ENCODE data around the gene GREB1.

Gene GREB1

DNA sequence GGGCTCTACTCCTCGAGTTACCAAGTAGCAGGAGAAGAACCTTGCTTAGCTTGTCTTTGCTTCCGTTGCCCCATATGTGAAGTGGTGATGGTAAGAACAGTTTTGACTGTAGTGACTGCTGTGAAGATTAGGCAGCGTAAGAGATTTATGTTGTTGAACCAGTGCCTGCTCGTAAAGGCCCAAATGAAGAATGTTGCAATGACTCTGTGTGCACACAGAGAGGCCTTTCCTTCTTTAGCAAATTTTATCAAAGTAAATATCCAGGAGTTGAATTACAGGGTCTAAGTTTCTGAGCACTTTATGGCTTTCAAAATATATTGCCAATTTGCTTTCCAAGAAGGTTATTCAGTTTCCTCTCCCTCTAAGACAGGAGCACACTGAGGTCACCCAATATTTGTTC is 121.7 kb downstream of the GREB1 start:
- Histone ChIP-seq H3F3A (ENCODE audit: insufficient read depth, low read length) (no peaks in the 10 kb centered on the region), H3K27me3 (ENCODE audit: insufficient read depth, low read length) (no peaks in the 10 kb centered on the region), H3K36me3 (ENCODE audit: insufficient read depth, low read length) (no peaks in the 10 kb centered on the region), H3K9ac (ENCODE audit: low read length) (no peak overlapping the region), H3K4me2 (ENCODE audit: low read length) (no peak overlapping the region), H2AFZ (ENCODE audit: low read length) (no peak overlapping the region), H3K79me2 (ENCODE audit: insufficient read depth, low read length) (no peaks in the 10 kb centered on the region), H3K27ac (ENCODE audit: low read depth, low read length, poor library complexity, severe bottlenecking) (no peak overlapping the region), H3K9me2 (ENCODE audit: low read depth, low read length) (no peaks in the 10 kb centered on the region), H4K20me1 (ENCODE audit: insufficient read depth, low read length) (no peaks in the 10 kb centered on the region), H3K4me1 (ENCODE audit: insufficient read depth, low read length, severe bottlenecking) (no peaks in the 10 kb centered on the region), H3K9me3 (ENCODE audit: low read length) (no peaks in the 10 kb centered on the region), H3K4me3 (ENCODE audit: low read depth, low read length, poor library complexity, severe bottlenecking) (no peak overlapping the region)
- TF ChIP-seq, protein P1, sequence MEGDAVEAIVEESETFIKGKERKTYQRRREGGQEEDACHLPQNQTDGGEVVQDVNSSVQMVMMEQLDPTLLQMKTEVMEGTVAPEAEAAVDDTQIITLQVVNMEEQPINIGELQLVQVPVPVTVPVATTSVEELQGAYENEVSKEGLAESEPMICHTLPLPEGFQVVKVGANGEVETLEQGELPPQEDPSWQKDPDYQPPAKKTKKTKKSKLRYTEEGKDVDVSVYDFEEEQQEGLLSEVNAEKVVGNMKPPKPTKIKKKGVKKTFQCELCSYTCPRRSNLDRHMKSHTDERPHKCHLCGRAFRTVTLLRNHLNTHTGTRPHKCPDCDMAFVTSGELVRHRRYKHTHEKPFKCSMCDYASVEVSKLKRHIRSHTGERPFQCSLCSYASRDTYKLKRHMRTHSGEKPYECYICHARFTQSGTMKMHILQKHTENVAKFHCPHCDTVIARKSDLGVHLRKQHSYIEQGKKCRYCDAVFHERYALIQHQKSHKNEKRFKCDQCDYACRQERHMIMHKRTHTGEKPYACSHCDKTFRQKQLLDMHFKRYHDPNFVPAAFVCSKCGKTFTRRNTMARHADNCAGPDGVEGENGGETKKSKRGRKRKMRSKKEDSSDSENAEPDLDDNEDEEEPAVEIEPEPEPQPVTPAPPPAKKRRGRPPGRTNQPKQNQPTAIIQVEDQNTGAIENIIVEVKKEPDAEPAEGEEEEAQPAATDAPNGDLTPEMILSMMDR (IDR thresholded peaks at IDR 0.05; ENCODE audit: low read length): no peak
- no peak for TF ChIP-seq EZH2 (IDR thresholded peaks at IDR 0.05; ENCODE audit: borderline replicate concordance, low read length)

DNA sequence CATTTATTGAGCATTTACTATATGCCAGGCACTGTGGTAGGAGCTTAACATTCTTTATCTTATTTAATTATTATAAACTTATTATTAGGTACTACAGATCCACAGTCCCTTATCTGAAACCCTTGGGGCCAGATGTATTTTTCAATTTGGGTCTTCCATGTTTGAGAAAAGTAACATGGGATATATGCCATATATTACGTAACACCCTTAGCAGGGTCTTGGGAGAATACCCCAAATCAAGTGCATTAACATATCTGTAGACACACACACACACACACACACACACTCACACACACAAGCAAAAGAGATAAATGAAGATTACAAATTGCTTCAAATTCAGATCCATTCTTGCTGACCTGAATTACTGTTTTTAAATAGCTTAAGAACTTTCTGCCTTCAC is 122.4 kb downstream of the GREB1 start:
- Histone ChIP-seq H3K36me3 (ENCODE audit: insufficient read depth, low read length) (no peaks in the 10 kb centered on the region), H3K4me3 (ENCODE audit: low read depth, low read length, poor library complexity, severe bottlenecking) (no peak overlapping the region), H3K27ac (ENCODE audit: low read depth, low read length, poor library complexity, severe bottlenecking) (no peak overlapping the region), H4K20me1 (ENCODE audit: insufficient read depth, low read length) (no peaks in the 10 kb centered on the region), H3F3A (ENCODE audit: insufficient read depth, low read length) (no peaks in the 10 kb centered on the region), H2AFZ (ENCODE audit: low read length) (no peak overlapping the region), H3K9ac (ENCODE audit: low read length) (no peak overlapping the region), H3K4me1 (ENCODE audit: insufficient read depth, low read length, severe bottlenecking) (no peaks in the 10 kb centered on the region), H3K9me2 (ENCODE audit: low read depth, low read length) (no peaks in the 10 kb centered on the region), H3K27me3 (ENCODE audit: insufficient read depth, low read length) (no peaks in the 10 kb centered on the region), H3K9me3 (ENCODE audit: low read length) (no peaks in the 10 kb centered on the region), H3K79me2 (ENCODE audit: insufficient read depth, low read length) (no peaks in the 10 kb centered on the region), H3K4me2 (ENCODE audit: low read length) (no peak overlapping the region)
- TF ChIP-seq EZH2 (IDR thresholded peaks at IDR 0.05; ENCODE audit: borderline replicate concordance, low read length): no peak
- TF ChIP-seq, protein P1 (IDR thresholded peaks at IDR 0.05; ENCODE audit: low read length): no peak

DNA sequence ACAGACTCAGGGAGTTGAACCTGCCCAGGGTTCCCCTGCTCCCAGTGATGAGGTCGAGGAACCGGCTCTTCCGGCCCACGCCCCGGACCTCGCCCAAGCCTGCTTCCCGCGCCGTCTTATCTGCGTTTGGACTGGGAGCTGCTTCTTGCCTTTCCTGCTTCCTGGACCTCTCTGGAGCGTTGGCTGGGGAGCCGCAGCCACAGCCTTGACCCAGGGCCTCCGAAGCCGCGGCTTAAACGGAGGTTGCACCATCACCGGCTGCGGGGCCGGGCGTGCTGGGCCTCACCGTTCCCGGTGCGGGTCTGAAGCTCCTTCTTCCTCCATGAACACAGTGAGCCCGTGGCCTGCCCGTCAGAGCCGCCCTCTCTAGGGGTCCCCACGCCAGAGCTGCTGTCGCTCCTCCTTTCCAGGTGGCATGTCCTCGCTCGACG is 122.8 kb downstream of the GREB1 start:
- Histone ChIP-seq H3K79me2 (ENCODE audit: insufficient read depth, low read length) (no peaks in the 10 kb centered on the region), H2AFZ (ENCODE audit: low read length) (no peak overlapping the region), H3K36me3 (ENCODE audit: insufficient read depth, low read length) (no peaks in the 10 kb centered on the region), H3K9me3 (ENCODE audit: low read length) (no peaks in the 10 kb centered on the region), H3K9ac (ENCODE audit: low read length) (no peak overlapping the region), H3K4me1 (ENCODE audit: insufficient read depth, low read length, severe bottlenecking) (no peaks in the 10 kb centered on the region), H3F3A (ENCODE audit: insufficient read depth, low read length) (no peaks in the 10 kb centered on the region), H3K27me3 (ENCODE audit: insufficient read depth, low read length) (no peaks in the 10 kb centered on the region), H4K20me1 (ENCODE audit: insufficient read depth, low read length) (no peaks in the 10 kb centered on the region), H3K27ac (ENCODE audit: low read depth, low read length, poor library complexity, severe bottlenecking) (no peak overlapping the region), H3K4me3 (ENCODE audit: low read depth, low read length, poor library complexity, severe bottlenecking) (no peak overlapping the region), H3K9me2 (ENCODE audit: low read depth, low read length) (no peaks in the 10 kb centered on the region), H3K4me2 (ENCODE audit: low read length) (no peak overlapping the region)
- TF ChIP-seq, protein P1 (IDR thresholded peaks at IDR 0.05; ENCODE audit: low read length): no peak
- no peak for TF ChIP-seq EZH2 (IDR thresholded peaks at IDR 0.05; ENCODE audit: borderline replicate concordance, low read length)
